SK-N-SH (cell line): Measurements from ENCODE around the gene MACROD2.

Experiments used
- CHD2 ChIP-seq: fragments of 150-350 bp; IDR thresholded peaks from 2 replicates; pipeline ENCODE4 v1.6.1; 2018; ENCODE audit warnings: low read length; ENCODE audit not compliant: partially characterized antibody
- EP300 ChIP-seq, 2 experiments: IDR thresholded peaks; 2 replicates each; pipeline versions ENCODE4 v1.4.0 to v1.6.1; 2012; ENCODE audit warnings: borderline replicate concordance in 1 of 2, low read depth in 1 of 2, low read length in 1 of 2
- POLR2AphosphoS5 ChIP-seq: IDR thresholded peaks from 2 replicates; pipeline ENCODE4 v1.6.1; 2012; ENCODE audit warnings: low read depth, low read length
- RFX5 ChIP-seq: IDR thresholded peaks from 2 replicates; pipeline ENCODE4 v1.6.1; 2012; ENCODE audit warnings: mild to moderate bottlenecking, improper control_type of control experiment, low read length
- SMC3 ChIP-seq: IDR thresholded peaks from 2 replicates; pipeline ENCODE4 v1.6.1; 2012; ENCODE audit warnings: low read depth, low read length, improper control_type of control experiment
- TF ChIP-seq, protein P1 (sequence below): fragments of 200-600 bp; sonication (generic); IDR thresholded peaks from 2 replicates; pipeline ENCODE4 v1.6.1; 2017; ENCODE audit warnings: antibody characterized with exemption, mild to moderate bottlenecking, moderate library complexity

DNA sequence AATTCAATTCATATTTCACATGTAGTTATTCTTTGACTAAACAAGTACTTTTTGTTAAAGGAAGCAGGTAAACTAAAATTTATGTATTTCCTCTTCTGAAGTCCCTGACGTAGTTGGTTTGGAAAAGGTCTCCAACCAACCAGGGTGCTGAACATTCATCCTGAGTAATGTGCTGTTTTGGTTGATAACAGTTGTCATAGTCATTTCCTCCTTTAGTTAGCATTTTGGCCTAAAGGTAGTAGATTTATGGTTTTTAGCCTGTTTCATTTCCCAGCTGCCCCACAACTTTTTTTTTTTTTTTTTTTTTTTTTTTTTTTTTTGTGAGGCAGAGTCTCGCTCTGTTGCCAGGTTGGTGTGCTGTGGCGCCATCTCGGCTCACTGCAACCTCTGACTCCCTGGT is 724.9 kb downstream of the MACROD2 start:
- TF ChIP-seq EP300 (IDR thresholded peaks at IDR 0.05; ENCODE audit: borderline replicate concordance in 1 of 2, low read depth in 1 of 2, low read length in 1 of 2) = no peak
- no peak for TF ChIP-seq SMC3
- no peak for TF ChIP-seq RFX5
- TF ChIP-seq, protein P1, sequence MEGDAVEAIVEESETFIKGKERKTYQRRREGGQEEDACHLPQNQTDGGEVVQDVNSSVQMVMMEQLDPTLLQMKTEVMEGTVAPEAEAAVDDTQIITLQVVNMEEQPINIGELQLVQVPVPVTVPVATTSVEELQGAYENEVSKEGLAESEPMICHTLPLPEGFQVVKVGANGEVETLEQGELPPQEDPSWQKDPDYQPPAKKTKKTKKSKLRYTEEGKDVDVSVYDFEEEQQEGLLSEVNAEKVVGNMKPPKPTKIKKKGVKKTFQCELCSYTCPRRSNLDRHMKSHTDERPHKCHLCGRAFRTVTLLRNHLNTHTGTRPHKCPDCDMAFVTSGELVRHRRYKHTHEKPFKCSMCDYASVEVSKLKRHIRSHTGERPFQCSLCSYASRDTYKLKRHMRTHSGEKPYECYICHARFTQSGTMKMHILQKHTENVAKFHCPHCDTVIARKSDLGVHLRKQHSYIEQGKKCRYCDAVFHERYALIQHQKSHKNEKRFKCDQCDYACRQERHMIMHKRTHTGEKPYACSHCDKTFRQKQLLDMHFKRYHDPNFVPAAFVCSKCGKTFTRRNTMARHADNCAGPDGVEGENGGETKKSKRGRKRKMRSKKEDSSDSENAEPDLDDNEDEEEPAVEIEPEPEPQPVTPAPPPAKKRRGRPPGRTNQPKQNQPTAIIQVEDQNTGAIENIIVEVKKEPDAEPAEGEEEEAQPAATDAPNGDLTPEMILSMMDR = no peak
- TF ChIP-seq CHD2 = no peak
- TF ChIP-seq POLR2AphosphoS5 = no peak
